PC-3 (cell line): ENCODE measurements around the gene SSRP1. TPM values are rescaled to one million over a fixed set of nuclear protein-coding genes. Genes with fewer than 3 reads are reported as not detected.
"Not testable (repeated sequence)": the region's sequence is repeated elsewhere in the genome, so short reads cannot be mapped to it uniquely, and the experiment has no call there.

Experiments
- ATAC-seq: fragments of 200-7000 bp; cut with Tn5 transposase; 2 replicates; pipeline ENCODE4 v1.9.1; 2020; ENCODE audit warnings: mild to moderate bottlenecking, moderate library complexity
- BruUV-seq: library from RNA; stranded (reverse); fragments of 400-500 nt; replicated peaks from 2 replicates; lab custom pipeline; 2021; lab: Mats Ljungman, UMichigan
- CTCF ChIA-PET: fragments of 300-600 bp; sonication (Branson Sonifier 250); formaldehyde crosslinking; loops from one replicate; lab custom pipeline; 2022; ENCODE audit warnings: antibody characterized with exemption; lab: Charles Lee
- POLR2A ChIA-PET: fragments of 300-600 bp; sonication (Branson Sonifier 250); formaldehyde crosslinking; loops from one replicate; lab custom pipeline; 2022; ENCODE audit warnings: antibody characterized with exemption; ENCODE audit not compliant: unreplicated experiment; lab: Charles Lee
- DNase-seq: peaks from one replicate; pipeline ENCODE4 v3.0.0-alpha.2; 2015
- H2AFZ ChIP-seq: fragments of 300-600 bp; sonication (generic); 2 replicates; pipeline ENCODE4 v1.6.0; 2016; ENCODE audit warnings: antibody characterized with exemption, low read length
- H3F3A ChIP-seq: fragments of 300-600 bp; sonication (generic); one replicate; pipeline ENCODE4 v1.6.0; 2017; ENCODE audit warnings: antibody characterized with exemption, low read length, control low read depth, mild to moderate bottlenecking; ENCODE audit not compliant: unreplicated experiment
- H3K27ac ChIP-seq: fragments of 300-600 bp; sonication (generic); 2 replicates; pipeline ENCODE4 v1.5.1; 2016; ENCODE audit warnings: mild to moderate bottlenecking, low read length
- H3K27me3 ChIP-seq: fragments of 300-600 bp; sonication (generic); 2 replicates; pipeline ENCODE4 v1.6.1; 2016; ENCODE audit warnings: low read length, mixed read lengths
- H3K36me3 ChIP-seq: fragments of 300-600 bp; sonication (generic); 2 replicates; pipeline ENCODE4 v1.6.1; 2016; ENCODE audit warnings: low read depth, mixed run types, low read length, mixed read lengths
- H3K4me1 ChIP-seq: fragments of 300-600 bp; sonication (generic); 2 replicates; pipeline ENCODE4 v1.5.1; 2016; ENCODE audit warnings: low read length; ENCODE audit not compliant: insufficient read depth
- H3K4me2 ChIP-seq: fragments of 300-600 bp; sonication (generic); 2 replicates; pipeline ENCODE4 v1.6.0; 2016; ENCODE audit warnings: low read length
- H3K4me3 ChIP-seq: fragments of 300-600 bp; sonication (generic); 2 replicates; pipeline ENCODE4 v1.5.1; 2016; ENCODE audit warnings: mild to moderate bottlenecking, low read length, mixed read lengths
- H3K79me2 ChIP-seq: fragments of 300-600 bp; sonication (generic); 2 replicates; pipeline ENCODE4 v1.6.1; 2017; ENCODE audit warnings: low read length, mixed read lengths
- H3K9ac ChIP-seq: fragments of 300-600 bp; sonication (generic); 2 replicates; pipeline ENCODE4 v1.6.0; 2016; ENCODE audit warnings: mild to moderate bottlenecking, low read length
- H3K9me2 ChIP-seq: fragments of 300-600 bp; sonication (generic); replicated peaks from 2 replicates; pipeline ENCODE4 v1.6.1; 2016; ENCODE audit warnings: mixed run types, low read length, mixed read lengths
- H3K9me3 ChIP-seq: fragments of 300-600 bp; sonication (generic); 2 replicates; pipeline ENCODE4 v1.6.1; 2016; ENCODE audit warnings: low read length, mixed read lengths
- H4K20me1 ChIP-seq: fragments of 300-600 bp; sonication (generic); 2 replicates; pipeline ENCODE4 v1.6.1; 2016; ENCODE audit warnings: low read length, mixed read lengths
- CTCF ChIP-seq: fragments of 300-600 bp; sonication (generic); conservative IDR thresholded peaks from 2 replicates; pipeline ENCODE4 v1.5.1; 2017; ENCODE audit warnings: antibody characterized with exemption, low read depth, mild to moderate bottlenecking, low read length
- EZH2 ChIP-seq: fragments of 300-600 bp; sonication (generic); IDR thresholded peaks from one replicate; pipeline ENCODE4 v1.6.1; 2017; ENCODE audit warnings: antibody characterized with exemption, mild to moderate bottlenecking, low read length; ENCODE audit not compliant: unreplicated experiment
- EZH2phosphoT487 ChIP-seq: fragments of 300-600 bp; sonication (generic); IDR thresholded peaks from 2 replicates; pipeline ENCODE4 v1.6.1; 2018; ENCODE audit warnings: mild to moderate bottlenecking, antibody characterized with exemption, low read length, borderline replicate concordance
- intact Hi-C: fragments of 100-400 bp; cut with micrococcal nuclease; formaldehyde crosslinking; loops from 2 replicates; pipeline ENCODE4 v1.9.0; 2023
- total RNA-seq: library from RNA; depleted of rRNA; stranded (reverse); fragments of >200 nt; gene quantifications from 2 replicates; pipeline ENCODE4 v1.2.3, GENCODE V29; 2014

SSRP1 gene
- total RNA-seq, 1 experiment from 2014 or later: 228 TPM

DNA sequence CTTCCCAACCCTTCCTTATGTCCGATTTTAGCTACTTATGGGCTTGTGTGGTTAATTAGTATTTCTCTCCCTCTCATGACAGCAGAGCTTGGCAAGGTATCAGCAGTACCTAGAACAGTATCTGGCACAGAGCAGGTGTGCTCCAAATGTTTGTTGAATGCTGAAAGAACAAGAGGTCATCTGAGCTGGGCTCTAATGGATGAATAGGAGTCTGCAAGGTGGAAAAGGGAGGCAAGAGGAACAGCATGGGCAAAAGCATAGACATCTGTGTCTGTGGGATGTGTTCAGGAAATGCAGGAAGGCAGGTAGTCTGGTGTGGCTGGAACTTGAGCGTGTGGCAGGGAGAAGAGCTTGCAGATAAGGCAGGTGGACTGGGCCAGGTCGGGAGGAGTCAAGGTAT, 26.2 kb upstream of the SSRP1 start:
- ChIA-PET POLR2A (no interaction called here), CTCF (no interaction called here)
- Histone ChIP-seq H3K9me3 (no peaks in the 10 kb centered on the region), H3K4me3 (no peak overlapping the region), H3K27ac (no peak overlapping the region), H3F3A (no peaks in the 10 kb centered on the region), H3K4me2 (no peak overlapping the region), H3K9me2 (no peaks in the 10 kb centered on the region), H3K79me2 (no peaks in the 10 kb centered on the region), H3K4me1 (no peaks in the 10 kb centered on the region), H2AFZ (no peak overlapping the region), H3K36me3 (no peaks in the 10 kb centered on the region), H3K27me3 (0 out of 2 replicates have a peak, but pooled peaks cover 17% of the 10 kb centered on the region), H3K9ac (no peak overlapping the region), H4K20me1 (no peaks in the 10 kb centered on the region)
- no TSS peak for BruUV-seq
- no peak for DNase-seq
- intact Hi-C loops: no loop called here
- TF ChIP-seq EZH2: no peak
- TF ChIP-seq EZH2phosphoT487: no peak
- TF ChIP-seq CTCF: no peak
- ATAC-seq: no peak

DNA sequence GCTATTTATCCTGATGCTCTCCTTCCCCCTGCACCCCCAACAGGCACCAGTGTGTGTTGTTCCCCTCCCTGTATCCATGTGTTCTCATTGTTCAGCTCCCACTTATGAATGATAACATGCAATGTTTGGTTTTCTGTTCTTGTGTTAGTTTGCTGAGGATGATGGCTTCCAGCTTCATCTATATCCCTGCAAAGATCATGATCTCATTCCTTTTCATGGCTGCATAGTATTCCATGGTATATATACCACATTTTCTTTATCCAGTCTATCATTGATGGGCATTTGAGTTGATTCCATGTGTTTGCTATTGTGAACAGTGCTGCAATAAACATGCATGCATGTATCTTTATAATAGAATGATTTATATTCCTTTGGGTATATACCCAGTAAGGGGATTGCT, 25.7 kb upstream of the SSRP1 start:
- POLR2A ChIA-PET: not testable (repeated sequence)

DNA sequence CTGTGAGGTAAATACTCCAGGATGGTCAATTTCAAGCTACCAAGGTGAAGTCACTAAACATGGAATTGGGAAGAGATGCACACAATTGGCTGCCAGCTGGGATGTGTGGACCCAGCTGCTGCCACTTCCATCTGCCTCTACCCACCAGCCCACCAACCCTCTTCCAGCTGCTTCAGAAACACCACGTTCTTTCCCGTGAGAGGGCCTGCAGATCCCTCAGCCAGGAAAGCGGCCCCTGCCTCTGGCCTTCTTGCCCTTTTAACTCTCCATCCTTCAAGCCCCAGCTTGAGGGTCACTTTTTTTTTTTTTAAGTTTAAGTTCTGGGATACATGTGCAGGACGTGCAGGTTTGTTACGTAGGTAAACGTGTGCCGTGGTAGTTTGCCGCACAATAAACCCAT, 25.3 kb upstream of the SSRP1 start:
- Histone ChIP-seq H3K9ac (no peak overlapping the region), H3K36me3 (no peaks in the 10 kb centered on the region), H3K9me3 (no peaks in the 10 kb centered on the region), H3K4me3 (no peak overlapping the region), H3K79me2 (no peaks in the 10 kb centered on the region), H4K20me1 (no peaks in the 10 kb centered on the region), H3K4me2 (no peak overlapping the region), H3K27me3 (0 out of 2 replicates have a peak, but pooled peaks cover 17% of the 10 kb centered on the region), H2AFZ (no peak overlapping the region), H3K4me1 (no peaks in the 10 kb centered on the region), H3K9me2 (no peaks in the 10 kb centered on the region), H3K27ac (no peak overlapping the region), H3F3A (no peaks in the 10 kb centered on the region)
- ChIA-PET POLR2A (no interaction called here), CTCF (interaction anchor here (0.6 kb wide), 1 partner anchor 116 kb away, joined by 3 read pairs; no protein-coding TSS in a partner anchor)
- intact Hi-C loops: no loop called here
- ATAC-seq: no peak
- no peak for TF ChIP-seq EZH2
- TF ChIP-seq EZH2phosphoT487: no peak
- no peak for TF ChIP-seq CTCF
- DNase-seq: no peak
- no TSS peak for BruUV-seq

More for the DNA sequence above, 25.7 kb upstream of the SSRP1 start:
- CTCF ChIA-PET, H3K9me2 ChIP-seq, H3K4me3 ChIP-seq, H3K4me1 ChIP-seq, H3F3A ChIP-seq, BruUV-seq, H3K9ac ChIP-seq, H4K20me1 ChIP-seq, DNase-seq, H3K27ac ChIP-seq, H3K79me2 ChIP-seq, ATAC-seq, H3K36me3 ChIP-seq, H3K4me2 ChIP-seq, H2AFZ ChIP-seq, intact Hi-C loops, H3K9me3 ChIP-seq: not testable (repeated sequence)
- H3K27me3 ChIP-seq: 0 out of 2 replicates have a peak, but pooled peaks cover 17% of the 10 kb centered on the region
